NCI-H2171 treated with DMSO at 0.1 percent for 48 hours (cell line): Measurements from ENCODE around the gene GNB1.

Source experiments
- DNase-seq: peaks from one replicate; lab custom pipeline; 2025; lab: John Stamatoyannopoulos, UW

Gene GNB1

DNA sequence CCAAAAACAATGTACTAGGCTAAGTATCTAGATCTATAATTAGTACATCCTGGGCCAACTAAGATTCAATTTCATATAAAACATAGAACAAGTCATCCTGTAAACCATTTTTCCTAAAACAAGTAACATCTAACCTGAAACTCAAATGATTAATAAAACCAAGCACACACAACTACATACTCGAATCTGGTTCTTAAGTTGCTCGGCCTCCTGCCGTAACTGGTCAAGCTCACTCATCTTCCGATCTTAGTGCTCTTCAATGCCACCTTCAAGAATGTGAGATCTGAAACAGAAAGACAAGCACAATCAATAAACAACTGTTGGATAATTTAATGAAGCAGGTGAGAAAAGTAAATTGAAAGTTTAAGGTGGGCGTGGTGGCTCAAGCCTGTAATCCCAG lies 65.7 kb downstream of the GNB1 start:
- DNase-seq = no peak

GRCh38 chr1:1819762-1820161 lies 71.1 kb downstream of the GNB1 start:
- no peak for DNase-seq

DNA sequence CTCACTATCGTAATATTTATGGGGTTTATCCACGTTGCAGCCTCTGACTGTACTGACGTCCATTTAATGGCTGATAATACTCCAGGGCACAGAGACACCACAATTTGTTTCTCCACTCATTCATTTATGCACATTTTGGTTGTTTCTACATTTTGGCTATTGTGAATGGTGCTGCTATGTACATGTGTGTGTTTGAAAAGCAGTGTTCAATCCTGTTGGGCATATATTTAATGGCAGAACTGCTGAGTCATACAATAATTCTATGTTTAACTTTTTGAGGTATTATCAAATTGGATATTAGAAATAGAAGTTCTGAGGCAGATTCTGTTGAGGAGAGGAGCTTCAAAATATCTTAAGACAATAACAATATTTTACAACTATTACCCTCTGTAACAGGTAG lies 73.7 kb downstream of the GNB1 start:
- no peak for DNase-seq

DNA sequence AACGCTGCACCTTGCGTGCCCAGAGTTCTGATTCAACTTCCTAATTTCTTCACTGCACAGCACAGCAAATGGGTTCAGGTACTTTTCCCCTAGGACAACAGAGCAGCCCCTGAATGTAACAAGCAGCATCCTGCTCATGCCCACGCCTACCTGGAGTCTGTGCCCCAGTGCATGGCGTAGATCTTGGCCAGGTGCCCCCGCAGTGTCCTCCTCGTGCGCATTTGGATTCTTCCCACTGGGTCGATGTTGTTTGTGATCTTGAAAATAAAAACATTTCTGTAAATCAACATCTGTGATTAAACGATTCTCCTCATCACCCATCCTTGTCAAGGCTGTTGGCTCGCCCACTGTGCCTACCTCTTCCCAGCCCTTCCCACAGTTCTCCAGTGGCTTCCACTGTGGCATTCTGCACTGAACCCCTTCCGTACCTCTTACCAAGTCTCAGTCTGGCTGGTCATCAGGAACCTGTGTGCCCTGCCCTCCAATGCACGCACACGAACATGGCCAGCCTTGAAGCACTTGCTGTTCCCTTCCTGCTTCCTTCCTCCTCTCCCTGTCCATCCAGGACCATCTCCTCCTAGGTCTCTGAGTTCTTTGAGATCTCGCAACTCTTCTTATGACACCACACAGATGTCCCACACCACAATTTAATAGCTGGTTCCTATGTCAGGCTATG lies 75.1 kb downstream of the GNB1 start:
- no peak for DNase-seq

DNA sequence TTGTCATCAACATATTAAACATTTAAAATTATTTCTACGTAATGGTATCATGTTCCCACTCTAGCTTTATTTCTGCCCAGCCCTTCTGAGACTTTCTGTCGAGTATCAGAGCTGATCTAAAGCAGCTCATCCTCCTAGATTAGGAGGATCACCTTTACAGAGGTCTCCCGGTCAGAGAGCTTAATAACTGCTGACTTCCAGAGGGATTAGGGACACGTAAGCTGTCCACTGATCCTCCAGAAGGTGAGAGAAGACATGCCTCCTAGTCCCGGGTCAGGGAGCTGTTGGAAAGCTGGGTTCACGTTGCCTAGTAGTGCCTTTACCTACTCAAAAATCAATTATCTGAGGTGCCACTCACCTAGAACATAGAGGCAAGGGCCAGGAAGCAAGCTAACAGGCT lies 81.4 kb downstream of the GNB1 start:
- DNase-seq = no peak

GRCh38 chr1:1808206-1808605 lies 82.7 kb downstream of the GNB1 start:
- no peak for DNase-seq

DNA sequence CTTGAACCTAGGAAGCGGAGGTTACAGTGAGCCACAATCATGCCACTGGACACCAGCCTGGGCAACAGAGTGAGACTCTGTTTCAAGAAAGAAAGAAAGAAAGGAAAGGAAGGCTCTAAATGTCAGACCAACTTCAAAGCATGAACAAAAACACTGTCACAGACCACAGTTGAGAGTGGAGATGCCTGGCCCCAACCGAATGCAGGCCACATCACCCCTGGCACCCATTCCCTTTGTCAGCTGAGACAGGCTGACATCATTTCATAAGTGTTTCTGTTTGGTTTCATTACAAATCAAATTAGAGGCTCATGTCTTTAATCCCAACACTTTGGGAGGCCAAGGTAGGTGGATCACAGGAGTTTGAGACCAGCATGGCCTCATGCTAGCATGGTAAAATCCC lies 84.0 kb downstream of the GNB1 start:
- DNase-seq = no peak

DNA sequence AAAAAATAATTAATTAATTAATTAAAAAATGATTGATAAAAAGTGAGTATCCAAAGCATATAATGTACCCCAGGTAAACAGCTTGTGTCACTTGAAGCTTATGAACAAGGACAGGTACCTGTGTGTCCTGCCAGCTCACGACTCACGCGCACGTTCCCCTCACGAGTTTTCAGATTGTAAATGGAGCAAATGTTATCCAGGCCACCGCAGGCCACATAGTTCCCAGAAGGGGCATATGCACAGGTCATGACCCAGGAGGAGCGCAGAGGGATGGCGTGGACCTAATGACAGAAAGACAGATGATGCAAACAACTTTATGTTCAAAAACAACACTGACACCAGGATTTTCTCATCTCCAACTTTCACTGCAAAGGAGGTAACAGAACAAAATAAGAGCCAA lies 86.6 kb downstream of the GNB1 start:
- no peak for DNase-seq

GRCh38 chr1:1802871-1803270 lies 88.0 kb downstream of the GNB1 start:
- DNase-seq = no peak

DNA sequence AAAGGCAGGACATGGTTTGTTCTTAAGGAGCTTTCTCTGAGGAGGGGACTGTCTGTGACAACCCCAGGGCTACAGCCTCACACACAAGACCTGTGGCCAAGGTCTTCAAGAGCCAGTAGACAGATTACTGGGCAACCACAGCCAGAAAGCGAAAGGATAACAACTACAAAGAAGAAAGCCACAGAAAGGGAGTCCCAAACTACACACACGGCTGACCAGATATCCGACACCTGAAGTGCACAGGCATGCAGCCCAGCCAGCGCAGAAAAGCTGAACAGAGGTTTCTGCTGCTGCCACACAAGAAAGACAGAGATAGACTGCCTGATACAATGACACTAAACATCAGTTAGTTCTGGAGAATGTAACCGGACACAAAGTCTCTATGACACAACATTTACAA lies 91.2 kb downstream of the GNB1 start:
- DNase-seq = no peak

- DNase-seq = no peak
These were observed 93.1 kb downstream of the GNB1 start for GRCh38 chr1:1797731-1798341.

GRCh38 chr1:1796466-1796865 lies 94.4 kb downstream of the GNB1 start:
- DNase-seq = no peak

DNA sequence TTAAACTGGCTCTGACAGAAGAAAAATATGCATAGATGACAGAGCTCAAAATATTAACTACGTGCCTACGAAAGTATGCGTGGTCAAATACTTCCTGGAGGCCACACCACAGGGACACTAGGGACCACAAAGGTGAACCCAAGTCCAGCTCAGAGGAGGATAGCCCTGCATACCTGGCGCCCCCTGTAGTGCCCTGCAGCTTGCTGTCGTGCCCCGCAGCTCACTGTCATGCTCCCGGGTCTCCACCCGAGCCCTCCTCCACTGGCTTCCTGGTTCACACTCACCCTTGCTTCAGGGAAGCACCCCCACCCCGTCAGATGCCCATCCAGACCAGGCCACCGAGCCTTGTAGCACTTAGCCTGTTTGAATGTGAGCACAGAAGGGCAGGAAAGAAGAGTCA lies 95.9 kb downstream of the GNB1 start:
- no peak for DNase-seq

- DNase-seq = no peak
These were observed 97.2 kb downstream of the GNB1 start for GRCh38 chr1:1793481-1794244.

GRCh38 chr1:1788646-1789431 lies 102.0 kb downstream of the GNB1 start:
- no peak for DNase-seq

DNA sequence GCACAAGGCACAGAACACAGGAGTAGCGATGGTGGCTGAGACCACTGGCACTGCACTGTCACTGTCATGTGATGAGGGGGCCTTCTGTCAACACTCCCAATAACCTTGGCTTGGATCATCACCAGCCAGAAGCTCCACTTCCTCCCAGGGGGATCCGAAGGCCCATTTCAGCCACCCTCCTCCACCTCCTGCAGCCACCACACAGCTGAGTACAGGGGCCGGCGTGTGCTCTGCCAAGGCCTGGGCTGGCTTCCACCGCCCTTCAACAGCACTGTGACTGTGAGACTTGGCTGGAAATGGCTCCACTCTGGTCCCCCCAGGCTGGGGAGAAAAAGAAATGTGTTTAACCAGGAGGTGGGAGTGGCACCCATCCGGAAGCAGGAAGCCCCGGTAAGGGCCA lies 102.8 kb downstream of the GNB1 start:
- DNase-seq = no peak

DNA sequence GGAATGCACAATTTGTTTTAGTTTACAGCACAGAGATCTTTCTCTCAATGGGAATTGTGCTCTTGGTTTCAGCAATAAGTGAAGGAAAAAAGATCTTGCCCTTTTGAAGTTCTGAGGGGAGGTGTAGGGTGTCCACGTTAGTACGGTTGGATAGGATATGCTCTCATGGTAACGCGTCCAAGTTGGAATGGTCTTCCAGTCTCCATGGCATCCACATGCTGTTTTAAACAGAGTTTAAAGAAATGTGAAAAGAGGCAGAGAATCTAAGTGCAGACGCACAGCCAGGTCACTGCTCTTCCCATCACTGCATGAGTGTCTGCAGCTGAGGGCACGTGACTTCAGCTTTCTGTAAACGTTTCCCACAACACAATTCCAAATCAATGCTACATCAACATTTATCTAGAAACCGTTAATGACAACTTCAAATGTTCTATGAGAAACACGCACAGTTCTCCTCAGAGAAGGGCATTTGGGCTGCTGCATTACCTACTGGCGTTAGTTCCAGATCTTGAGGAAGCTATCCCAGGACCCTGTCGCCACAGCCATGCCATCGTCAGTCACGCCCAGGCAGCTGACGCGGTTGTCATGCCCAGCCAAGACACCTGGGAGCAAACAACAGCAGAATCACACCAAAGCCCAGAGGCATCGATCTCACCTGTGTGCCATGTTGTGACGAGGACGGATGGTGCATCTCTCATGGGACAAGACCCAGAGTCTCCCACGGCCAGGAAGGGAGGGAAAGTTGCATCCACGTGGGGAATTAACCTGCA lies 103.9 kb downstream of the GNB1 start:
- no peak for DNase-seq

DNA sequence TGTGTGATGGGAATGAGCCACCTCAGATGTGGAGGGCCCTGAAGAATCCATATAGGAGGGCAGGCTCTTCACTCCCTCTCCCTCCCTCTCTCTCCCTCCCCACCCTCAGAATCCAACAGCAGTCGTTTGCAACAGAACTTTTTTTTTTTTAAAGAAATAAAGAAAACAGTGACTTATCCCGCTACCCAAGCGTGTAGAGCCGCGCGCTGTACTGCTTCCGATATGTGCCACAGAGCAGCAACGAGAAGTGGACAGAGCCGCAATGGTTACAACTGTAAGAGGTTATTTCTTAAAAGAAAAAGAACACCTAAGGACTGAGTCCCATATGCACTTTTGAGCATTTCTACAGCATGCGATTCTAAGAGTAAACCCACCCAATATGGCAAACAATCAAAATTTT lies 105.2 kb downstream of the GNB1 start:
- DNase-seq = no peak

GRCh38 chr1:1784933-1785332 lies 106.0 kb downstream of the GNB1 start:
- no peak for DNase-seq

DNA sequence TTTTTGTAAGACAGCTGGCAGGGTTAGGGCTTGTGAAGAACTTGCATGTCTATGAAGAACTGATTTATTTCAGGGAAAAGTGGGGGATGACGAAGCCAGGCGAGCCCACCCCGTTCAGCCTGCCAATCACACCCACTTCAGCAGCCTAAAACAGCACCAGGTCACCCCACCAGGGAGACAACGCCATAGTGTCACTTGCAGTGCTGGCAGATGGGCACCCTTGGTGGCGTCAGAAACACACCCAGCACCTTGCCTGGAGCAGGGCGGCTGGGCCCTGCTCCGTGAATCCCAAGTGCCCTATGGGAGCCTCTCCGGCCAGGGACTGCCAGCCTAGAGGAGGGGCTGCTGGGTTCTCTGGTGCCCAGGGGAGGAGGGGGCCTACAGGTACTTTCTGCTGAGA lies 107.6 kb downstream of the GNB1 start:
- DNase-seq = no peak

- DNase-seq = no peak
These were observed 108.3 kb downstream of the GNB1 start for GRCh38 chr1:1782399-1783221.
